ENCODE data around the gene LAMTOR1. TPM values are rescaled to one million over a fixed set of nuclear protein-coding genes. Genes with fewer than 3 reads are reported as not detected.

LAMTOR1 gene
- total and polyA plus RNA-seq, 2 of the 8 experiments (the other 6 are each of a cell fraction or from before 2014, with no cell fraction given): 82.1 to 160 TPM

DNA sequence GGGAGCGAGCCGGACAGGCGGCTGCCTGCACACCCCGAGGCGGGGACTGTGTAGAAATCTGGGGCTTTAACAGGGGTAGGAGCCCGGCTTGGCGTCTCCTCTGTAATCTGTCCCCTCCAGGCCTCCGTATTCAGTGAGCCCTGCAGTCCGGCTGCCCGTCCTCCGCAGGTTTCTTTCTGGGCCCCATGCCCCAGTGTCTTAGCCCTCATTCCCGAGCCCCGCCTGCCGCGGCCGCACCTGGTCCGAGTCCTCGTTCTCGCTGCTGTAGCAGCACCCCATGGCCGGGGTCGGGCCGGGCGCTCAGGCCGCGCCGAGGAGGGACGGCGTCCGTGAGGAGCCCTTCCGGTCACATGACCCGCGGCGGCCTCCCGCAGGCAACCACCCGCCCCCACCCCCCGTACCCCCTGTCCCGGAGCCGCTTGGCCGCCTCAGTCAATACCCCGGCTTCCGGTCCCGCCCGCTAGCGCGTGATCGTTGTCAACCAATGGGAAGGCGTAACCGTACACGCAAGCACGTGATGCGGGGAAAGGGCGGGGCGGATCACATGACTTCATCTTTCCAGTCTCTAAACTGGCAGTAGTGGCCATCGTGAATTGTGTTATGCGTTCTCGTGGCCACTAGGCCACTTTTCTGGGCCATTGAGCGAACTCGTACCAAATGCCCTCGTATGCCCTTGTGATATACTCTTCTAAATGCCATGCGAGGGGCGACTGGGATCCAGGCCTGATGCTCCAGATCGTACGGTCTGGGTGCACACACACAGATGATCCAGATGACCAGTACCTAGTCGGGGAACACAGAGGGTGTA, at the start of gene LAMTOR1 (continued):
- TF ChIP-seq TAF7 (optimal IDR thresholded peaks at IDR 0.05; ENCODE audit: borderline replicate concordance, low read depth, low read length) (peak; percentile 77), RFX5 (IDR thresholded peaks at IDR 0.05; ENCODE audit: borderline replicate concordance, low read depth, low read length) (no peak), NRF1 (IDR thresholded peaks at IDR 0.05; ENCODE audit: low read depth, low read length) (no peak), BCL11A (IDR thresholded peaks at IDR 0.05; ENCODE audit: low read depth in 2 of 2, low read length in 2 of 2) (no peak), RNF2 (IDR thresholded peaks at IDR 0.05; ENCODE audit: borderline replicate concordance, low read depth, low read length, missing control alignments, poor library complexity, severe bottlenecking) (no peak), RBBP5 (IDR thresholded peaks at IDR 0.05; ENCODE audit: borderline replicate concordance, low read depth, low read length) (peak; percentile 16; the same call in 1 of the 2 replicates), ASH2L (IDR thresholded peaks at IDR 0.05; ENCODE audit: low read length) (peak; percentile 48), YY1 (IDR thresholded peaks at IDR 0.05; ENCODE audit: low read depth, low read length) (peak; percentile 46; the same call in 1 of the 2 replicates), RAD21 (IDR thresholded peaks at IDR 0.05 in 1 of 2, conservative IDR thresholded peaks at IDR 0.05 in 1 of 2; ENCODE audit: low read depth in 2 of 2, low read length in 2 of 2) (peak; percentile 21 to 37; a peak in 2 of 4 replicates), POU5F1 (IDR thresholded peaks at IDR 0.05; ENCODE audit: low read depth, low read length) (no peak), HDAC6 (IDR thresholded peaks at IDR 0.05; ENCODE audit: low read depth, low read length) (no peak), SRF (IDR thresholded peaks at IDR 0.05; ENCODE audit: low read depth, low read length) (0 out of 2 replicates have a peak, but pooled peaks have one; percentile 15), SP1 (IDR thresholded peaks at IDR 0.05; ENCODE audit: low read depth, low read length) (peak; percentile 27; the same call in 1 of the 2 replicates), PHF8 (conservative IDR thresholded peaks at IDR 0.05; ENCODE audit: low read depth, low read length) (peak; percentile 95), TAF1 (IDR thresholded peaks at IDR 0.05; ENCODE audit: low read depth, low read length) (peak; percentile 84), SIX5 (IDR thresholded peaks at IDR 0.05; ENCODE audit: low read depth, low read length) (no peak; the same call in 1 of the 2 replicates), CHD1 (IDR thresholded peaks at IDR 0.05; ENCODE audit: low read depth, low read length) (no peak), EP300 (IDR thresholded peaks at IDR 0.05; ENCODE audit: borderline replicate concordance in 1 of 2, low read depth in 2 of 2, low read length in 2 of 2) (peak in 1 of 2 experiments; percentile 39; a peak in 1 of 3 replicates), EGR1 (IDR thresholded peaks at IDR 0.05; ENCODE audit: borderline replicate concordance, low read depth, low read length) (0 out of 2 replicates have a peak, but pooled peaks have one; percentile 2)
- TF ChIP-seq, protein P1, sequence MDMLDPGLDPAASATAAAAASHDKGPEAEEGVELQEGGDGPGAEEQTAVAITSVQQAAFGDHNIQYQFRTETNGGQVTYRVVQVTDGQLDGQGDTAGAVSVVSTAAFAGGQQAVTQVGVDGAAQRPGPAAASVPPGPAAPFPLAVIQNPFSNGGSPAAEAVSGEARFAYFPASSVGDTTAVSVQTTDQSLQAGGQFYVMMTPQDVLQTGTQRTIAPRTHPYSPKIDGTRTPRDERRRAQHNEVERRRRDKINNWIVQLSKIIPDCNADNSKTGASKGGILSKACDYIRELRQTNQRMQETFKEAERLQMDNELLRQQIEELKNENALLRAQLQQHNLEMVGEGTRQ (IDR thresholded peaks at IDR 0.05; ENCODE audit: low read length): peak; percentile 99
- TF ChIP-seq, protein P2, sequence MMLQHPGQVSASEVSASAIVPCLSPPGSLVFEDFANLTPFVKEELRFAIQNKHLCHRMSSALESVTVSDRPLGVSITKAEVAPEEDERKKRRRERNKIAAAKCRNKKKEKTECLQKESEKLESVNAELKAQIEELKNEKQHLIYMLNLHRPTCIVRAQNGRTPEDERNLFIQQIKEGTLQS (IDR thresholded peaks at IDR 0.05; ENCODE audit: insufficient read depth, low read depth, low read length): peak; percentile 97
